Measurements from ENCODE around the gene RGMA. TPM values are rescaled to one million over a fixed set of nuclear protein-coding genes. Genes with fewer than 3 reads are reported as not detected.

Gene RGMA
- total and polyA plus RNA-seq, 2 of the 8 experiments (the other 6 are each of a cell fraction or from before 2014, with no cell fraction given) = 19.9 to 39.8 TPM

DNA sequence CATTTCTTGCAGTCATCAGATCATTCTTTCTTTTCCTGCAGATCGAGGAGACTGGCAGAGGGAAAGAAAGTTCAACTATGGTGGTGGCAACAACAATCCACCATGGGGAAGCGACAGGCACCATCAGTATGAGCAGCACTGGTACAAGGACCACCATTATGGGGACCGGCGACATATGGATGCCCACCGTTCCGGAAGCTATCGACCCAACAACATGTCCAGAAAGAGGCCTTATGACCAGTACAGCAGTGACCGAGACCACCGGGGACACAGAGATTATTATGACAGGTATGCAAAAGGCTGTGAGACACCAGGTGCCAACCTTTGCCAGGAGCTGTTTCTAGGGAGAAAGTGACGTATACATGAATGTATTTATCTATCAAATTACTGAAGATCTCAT is 69.0 kb downstream of the RGMA start (continued):
- TF ChIP-seq ZNF274 (IDR thresholded peaks at IDR 0.05; ENCODE audit: borderline replicate concordance, extremely low read depth, low read length) = no peak
- TF ChIP-seq POU5F1 (IDR thresholded peaks at IDR 0.05; ENCODE audit: low read depth, low read length) = no peak
- TF ChIP-seq EGR1 (IDR thresholded peaks at IDR 0.05; ENCODE audit: borderline replicate concordance, low read depth, low read length) = no peak
- TF ChIP-seq SRF (IDR thresholded peaks at IDR 0.05; ENCODE audit: low read depth, low read length) = no peak
- TF ChIP-seq SP2 (IDR thresholded peaks at IDR 0.05; ENCODE audit: low read length) = no peak

Data from H1 (cell line).